ENCODE data around the gene DSG2.
"Not testable (repeated sequence)": the region's sequence is repeated elsewhere in the genome, so short reads cannot be mapped to it uniquely, and the experiment has no call there.

- not testable (repeated sequence) for TF ChIP-seq CTCF (IDR thresholded peaks at IDR 0.05; ENCODE audit: insufficient read depth, low read length); POLR2AphosphoS5 (IDR thresholded peaks at IDR 0.05; ENCODE audit: low read depth)
- TF ChIP-seq, protein P1, sequence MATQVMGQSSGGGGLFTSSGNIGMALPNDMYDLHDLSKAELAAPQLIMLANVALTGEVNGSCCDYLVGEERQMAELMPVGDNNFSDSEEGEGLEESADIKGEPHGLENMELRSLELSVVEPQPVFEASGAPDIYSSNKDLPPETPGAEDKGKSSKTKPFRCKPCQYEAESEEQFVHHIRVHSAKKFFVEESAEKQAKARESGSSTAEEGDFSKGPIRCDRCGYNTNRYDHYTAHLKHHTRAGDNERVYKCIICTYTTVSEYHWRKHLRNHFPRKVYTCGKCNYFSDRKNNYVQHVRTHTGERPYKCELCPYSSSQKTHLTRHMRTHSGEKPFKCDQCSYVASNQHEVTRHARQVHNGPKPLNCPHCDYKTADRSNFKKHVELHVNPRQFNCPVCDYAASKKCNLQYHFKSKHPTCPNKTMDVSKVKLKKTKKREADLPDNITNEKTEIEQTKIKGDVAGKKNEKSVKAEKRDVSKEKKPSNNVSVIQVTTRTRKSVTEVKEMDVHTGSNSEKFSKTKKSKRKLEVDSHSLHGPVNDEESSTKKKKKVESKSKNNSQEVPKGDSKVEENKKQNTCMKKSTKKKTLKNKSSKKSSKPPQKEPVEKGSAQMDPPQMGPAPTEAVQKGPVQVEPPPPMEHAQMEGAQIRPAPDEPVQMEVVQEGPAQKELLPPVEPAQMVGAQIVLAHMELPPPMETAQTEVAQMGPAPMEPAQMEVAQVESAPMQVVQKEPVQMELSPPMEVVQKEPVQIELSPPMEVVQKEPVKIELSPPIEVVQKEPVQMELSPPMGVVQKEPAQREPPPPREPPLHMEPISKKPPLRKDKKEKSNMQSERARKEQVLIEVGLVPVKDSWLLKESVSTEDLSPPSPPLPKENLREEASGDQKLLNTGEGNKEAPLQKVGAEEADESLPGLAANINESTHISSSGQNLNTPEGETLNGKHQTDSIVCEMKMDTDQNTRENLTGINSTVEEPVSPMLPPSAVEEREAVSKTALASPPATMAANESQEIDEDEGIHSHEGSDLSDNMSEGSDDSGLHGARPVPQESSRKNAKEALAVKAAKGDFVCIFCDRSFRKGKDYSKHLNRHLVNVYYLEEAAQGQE (IDR thresholded peaks at IDR 0.05; ENCODE audit: insufficient replicate concordance, low read depth), result not testable (repeated sequence)
These were observed 9.1 kb downstream of the DSG2 start for GRCh38 chr18:31507124-31507523.
